GM19238 (cell line): ENCODE measurements around the gene LPP.

ENCODE experiments used
- DNase-seq: peaks from one replicate; pipeline ENCODE4 v3.0.0; 2011; ENCODE audit warnings: low spot score; ENCODE audit not compliant: insufficient read length

LPP gene

DNA sequence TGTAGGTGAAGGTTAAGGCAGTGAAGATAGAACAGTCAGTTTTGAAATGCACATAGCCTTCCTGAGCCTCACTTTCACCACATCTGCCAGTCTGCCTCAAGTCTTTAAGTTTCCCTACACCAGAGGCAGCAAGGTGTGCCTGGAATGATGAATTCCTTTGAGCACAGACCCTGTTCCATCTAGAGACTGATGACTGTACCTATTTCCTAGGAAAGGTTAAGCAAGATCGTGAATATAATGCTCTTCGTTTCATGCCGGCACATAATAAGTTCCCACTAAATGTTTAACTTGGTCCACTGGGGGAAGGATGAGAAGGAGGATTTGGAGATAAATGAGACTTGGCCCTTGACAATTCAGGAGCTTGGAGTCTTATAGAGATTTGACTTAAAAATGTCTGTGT lies 141.9 kb downstream of the LPP start:
- DNase-seq: no peak

DNA sequence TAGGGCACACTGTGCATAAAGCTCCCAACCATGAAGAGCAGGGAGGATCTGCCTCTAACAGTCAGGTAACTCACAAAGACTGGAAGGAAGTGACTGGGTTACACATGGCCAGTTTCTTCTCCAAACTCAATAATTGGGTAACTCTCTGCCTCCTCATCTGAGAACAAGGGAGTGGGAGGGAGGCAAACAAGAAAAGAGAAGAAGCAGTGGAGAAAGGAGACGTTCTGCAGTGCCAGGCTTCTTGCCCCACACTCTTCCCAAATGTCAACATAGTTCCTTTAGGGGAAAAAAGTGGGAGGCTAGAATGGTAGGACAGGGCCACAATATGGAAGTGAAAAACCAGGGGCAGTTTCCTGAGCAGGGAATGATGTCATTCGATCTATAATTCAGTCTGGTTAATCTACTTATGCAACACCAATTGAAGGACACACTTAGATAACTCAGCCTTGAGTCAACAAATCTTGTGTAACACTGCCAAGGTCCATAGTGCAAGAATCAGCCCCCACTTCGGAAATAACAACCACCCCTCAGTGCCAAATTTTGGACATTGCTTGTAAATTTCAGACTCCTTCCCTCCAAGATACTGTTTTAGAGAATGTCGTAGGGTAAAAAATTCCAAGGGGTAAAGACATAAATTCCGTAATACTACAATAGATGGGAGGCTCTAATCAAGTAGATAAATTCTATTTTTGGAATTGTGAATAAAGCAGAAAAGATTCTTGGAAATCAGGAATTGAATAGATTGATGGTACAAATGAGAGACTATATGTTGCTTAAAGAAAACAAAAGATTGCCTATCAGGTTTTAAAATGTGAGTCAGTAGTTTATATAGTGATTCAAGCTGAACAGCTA lies 143.0 kb downstream of the LPP start:
- DNase-seq: no peak

DNA sequence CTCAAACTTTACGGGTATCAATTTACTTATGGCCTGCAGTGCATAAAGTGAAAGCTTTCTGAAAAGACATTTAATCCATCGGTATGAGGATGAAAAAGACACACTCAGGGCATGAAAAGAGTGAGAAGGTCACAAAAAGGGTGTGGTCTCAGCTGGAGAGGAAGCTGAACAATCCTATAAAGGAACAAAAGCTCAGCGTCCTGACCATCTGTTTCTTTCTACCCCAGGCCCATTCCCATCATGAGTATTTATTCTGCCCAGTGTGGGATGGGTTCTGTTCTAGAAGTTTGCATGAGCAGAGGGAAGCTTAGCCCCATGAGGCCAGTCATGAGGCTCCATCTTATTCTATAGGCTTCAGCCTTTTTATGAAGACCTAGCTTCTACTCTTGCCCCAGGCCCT lies 144.6 kb downstream of the LPP start:
- no peak for DNase-seq

DNA sequence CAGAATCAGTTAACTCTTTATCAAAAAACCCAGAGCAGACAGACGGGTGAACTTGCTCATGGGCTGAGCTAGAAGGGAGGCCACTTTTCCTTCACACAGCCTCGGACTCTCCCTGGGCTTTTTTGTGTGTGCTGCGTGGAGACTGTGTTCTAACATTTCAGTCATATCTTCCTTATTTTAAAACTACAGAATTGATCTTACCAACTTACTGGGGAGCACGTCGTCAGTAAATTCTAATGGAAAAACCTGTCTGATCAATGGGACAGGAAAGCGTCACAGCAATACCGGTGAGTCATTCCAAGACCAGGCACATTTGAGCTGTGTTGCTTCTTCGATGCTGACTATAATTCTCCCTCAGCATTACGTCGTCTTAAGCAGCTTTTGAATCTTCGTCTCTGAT lies 145.1 kb downstream of the LPP start:
- DNase-seq: no peak

DNA sequence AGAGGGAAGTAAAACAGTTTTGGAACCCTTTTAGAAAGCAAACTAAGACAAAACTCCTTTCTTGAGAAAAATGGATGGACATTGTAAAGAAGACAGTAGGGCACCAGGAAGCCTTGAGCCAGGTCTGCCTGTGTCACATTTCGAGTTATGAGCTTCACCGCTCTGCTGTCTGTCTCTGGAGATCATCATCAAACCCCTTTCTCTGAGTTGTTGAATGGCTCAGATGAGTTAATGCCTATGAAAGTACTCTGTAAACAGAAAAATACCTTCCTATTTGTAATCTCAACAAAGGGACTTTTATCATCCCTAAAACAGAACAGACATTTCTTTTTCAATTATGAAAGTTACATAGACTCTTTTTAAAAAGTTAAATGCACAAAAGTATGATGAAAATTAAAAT lies 145.8 kb downstream of the LPP start:
- no peak for DNase-seq

DNA sequence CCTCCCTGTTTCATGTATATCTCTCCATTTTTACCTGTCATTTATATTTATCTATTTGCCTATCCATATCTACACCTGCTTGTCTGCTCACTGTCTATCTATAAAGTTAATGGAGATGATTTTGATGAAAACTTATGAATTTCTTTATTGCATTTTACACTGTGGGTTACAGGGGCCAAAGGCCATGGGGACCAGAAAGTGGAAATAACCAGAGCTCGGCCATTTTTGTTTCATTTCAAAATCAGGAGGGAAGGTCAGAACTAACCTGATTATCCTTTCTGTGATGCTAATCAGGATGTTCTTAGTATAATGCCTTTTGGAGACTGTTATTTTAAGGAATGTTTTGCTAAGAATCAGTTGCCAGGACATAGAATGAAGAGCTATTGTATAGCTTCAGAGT lies 147.2 kb downstream of the LPP start:
- no peak for DNase-seq

DNA sequence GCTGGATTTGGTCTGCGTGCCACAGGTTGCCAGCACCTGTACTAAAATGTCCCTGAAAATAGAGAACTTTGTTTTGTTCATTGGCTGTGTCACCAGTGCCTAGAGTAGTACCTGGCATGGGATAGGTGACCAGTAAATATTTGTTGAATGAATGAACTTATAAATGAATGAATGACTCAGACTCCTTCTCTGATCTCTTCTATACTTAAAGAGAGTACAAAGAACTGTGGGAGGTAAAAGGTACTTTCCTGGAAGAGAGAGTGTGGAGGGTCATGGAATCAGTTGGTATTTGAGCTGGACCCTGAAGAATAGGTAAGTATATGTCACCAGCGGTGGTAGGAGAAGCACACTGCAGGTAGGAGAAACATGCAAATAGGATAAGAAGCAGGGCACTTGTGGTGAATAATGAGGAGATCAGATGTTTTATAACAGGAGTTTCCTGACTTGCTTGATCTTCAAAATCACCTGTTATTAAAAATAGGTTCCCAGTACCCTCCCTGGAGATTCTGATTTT lies 149.4 kb downstream of the LPP start:
- no peak for DNase-seq

DNA sequence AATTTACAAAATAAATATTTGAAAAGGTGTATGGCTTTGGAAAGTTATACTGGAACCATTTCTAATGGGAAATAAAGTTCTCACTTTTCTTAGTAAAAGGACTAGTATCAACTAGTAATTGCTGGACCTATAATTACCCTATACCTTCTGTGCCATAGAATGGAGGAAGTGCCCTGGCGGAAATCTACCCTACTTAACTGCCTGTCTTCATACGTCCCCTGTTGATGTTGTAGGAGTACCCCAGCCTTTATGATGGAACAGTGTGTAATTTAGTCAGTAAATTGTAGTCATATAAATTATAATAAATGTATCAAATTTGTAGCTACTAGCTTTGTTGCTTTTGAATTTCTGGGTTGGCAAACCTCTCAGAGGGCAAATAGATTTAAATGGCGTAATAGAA lies 149.9 kb downstream of the LPP start:
- no peak for DNase-seq

DNA sequence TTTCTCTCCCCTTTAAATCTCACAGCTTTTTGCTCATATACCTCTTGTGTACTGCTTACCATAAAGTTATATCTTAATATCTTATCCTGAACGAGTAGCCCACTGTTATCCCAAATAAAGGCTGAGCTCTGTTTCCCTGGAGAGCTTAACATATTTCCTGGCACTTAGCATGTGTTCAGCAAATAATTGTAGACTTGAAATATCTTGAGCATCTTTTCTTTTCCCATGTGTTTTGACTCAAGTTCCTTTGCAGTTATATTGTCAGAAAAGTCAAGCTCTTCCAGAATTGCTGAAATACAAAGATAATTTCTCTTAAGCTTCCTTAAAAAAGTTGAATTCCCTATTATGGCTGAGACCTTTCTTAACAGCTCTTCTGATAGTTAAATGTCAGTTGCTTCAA lies 150.5 kb downstream of the LPP start:
- no peak for DNase-seq

DNA sequence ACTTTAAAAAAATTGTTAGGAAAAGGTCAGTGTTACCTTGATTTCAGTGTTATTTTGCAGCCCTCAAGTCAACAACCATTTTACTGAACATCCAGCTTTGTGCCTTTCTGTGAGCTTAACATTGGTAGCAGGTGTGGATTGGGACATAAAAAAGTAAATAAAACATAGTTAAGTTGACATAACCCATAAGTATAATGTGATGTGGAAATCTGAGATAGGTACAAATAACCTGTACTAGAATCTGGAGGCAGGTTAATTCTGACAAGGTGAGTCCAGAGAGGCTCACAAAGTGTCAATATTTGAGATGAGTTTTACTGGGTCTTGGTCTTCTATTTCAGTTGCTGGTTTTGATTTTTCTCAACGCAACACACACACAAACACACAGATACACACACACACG lies 151.3 kb downstream of the LPP start:
- no peak for DNase-seq

DNA sequence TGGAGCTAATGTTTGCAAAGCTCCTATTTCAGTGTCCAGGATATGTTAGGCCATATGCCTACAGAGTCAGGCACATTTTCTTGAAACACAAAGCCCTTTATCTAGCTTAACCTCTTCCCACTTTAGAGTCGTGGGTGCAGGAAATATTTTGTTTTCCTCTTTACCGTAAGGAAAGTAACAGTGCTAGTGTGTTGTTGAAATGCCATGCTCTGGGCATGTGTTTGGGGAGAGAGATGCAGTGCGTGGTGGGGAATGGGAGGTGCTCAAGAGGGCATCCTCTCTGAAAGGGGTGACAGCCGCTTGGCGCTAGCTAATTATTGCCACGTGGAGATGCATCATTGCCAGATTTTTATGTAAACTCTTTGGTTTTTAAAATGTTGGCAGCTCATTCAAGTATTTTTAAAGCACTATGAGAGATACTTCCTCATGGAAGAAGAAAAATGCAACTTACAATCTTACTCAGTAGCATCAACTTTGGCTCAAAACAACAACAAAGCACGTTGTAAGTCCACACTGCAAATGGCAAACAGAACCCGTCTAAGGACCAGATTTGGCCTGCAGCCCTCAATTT lies 152.6 kb downstream of the LPP start:
- no peak for DNase-seq

DNA sequence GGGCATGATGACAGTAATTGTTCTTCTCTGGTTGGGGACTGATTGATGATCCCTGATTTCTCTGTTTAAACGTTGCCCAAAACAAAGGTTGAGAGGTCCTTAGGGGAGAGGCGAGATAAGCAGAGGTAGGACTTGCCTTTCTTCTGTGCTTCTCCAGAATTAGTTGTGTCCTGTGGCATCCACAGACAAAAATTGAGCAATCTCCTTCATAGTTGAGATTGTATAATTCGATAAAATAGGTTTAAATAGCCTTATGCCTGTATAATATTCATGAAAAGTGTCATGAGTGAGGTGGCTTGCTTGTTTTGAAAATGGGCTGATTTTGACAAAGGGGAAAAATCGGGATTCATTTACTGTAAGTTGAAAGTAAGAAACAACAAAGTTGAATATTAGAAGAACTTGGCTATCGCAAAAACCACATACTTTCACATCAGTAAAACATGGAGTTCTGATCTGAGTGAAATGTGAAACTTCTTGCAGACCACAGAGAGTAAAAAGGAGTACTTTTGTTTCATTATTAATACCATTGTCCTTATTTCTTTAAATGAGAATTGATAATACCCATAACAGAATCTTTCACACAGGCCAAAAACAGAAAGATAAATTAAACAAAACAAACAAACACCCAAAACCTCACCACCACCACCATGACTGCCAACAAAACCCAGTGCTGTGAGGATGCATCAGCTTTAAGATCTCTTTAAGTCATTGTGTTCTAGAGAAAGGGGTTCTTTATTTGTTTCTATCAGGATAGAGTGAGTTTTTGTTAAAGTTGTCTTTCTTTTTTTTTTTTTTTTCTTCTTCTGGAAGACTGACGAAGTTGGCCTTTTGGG lies 155.7 kb downstream of the LPP start:
- peak; percentile 2 for DNase-seq

DNA sequence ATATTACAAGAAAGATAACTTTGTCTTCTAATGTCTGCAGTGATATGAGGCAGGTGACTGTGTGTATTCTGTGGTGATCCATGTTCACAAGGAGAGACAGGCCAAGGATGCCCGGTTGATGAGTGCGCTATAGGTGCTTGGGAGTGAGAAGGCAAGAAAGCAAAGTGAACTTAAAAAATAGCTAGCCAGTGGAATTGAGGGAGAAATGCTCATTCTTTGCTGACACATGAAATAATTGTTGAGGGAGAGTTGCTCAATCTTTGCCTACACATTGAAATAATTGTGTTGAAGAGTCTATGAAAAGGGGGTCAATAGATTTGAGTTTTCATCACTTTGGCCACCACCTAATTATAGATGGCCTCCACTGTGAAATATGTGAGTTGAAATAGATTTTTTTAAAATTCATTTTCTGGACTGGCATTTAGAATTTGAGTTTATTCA lies 156.3 kb downstream of the LPP start:
- no peak for DNase-seq

DNA sequence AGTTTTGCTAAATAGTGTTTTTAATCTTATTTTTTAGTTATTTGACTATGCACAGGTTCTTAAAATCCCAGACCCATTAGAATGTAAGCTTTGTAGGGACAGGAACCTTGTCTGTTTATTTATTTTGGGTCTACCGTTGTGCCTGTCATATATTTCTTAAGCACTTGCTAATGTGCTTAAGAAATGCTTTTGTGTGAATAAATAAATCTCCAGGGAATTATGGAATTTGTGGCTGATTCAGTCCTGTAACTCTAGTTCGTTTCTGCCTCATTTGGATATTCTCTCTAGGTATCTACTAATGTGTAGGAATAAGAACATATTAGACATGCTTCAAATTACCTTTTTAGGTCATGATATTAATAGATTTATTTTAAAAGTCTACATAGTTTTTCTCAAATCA lies 161.6 kb downstream of the LPP start:
- DNase-seq: no peak

DNA sequence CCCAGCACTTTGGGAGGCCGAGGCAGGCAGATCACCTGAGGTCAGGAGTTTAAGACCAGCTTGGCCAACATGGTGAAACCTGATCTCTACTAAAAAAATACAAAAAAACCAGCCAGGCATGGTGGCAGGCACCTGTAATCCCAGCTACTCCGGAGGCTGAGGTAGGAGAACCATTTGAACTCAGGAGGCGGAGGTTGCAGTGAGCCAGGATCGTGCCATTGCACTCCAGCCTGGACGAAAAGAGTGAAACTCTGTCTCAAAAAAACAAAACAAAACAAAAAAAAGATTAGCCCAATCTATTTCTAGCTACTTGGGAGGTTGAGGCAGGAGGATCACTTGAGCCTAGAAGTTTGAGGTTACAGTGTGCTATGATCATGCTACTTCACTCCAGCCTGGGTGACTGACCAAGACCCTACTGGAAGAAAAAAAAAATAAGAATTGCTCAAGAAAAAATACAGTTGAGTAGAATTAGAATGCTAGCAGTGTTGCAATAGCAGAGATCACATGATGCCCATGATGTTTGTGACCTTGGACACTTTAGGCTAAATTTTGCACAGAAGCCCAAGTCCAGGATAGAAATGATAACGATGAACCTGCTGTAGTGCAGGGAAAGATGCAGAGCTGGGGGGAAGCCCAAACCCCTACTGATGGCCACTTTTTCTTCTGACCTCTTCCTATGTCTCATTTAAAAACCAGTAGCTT lies 162.2 kb downstream of the LPP start:
- no peak for DNase-seq

DNA sequence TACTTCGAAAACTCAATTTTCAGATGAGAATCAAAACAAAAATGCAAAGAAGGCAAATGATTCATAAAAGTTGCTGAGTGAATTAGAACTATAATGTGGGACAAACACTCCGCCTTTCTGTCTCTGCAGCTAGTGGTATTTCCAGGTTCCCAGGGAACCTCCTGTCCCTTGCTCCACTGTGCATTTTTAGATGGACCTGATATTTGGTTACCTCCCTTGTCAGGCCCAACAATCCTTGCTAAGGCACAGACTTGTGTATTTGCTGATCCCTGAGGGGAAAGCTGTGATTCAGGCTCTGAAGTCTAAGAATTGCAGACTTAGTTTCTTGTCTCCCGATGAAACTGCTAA lies 162.7 kb downstream of the LPP start:
- no peak for DNase-seq

DNA sequence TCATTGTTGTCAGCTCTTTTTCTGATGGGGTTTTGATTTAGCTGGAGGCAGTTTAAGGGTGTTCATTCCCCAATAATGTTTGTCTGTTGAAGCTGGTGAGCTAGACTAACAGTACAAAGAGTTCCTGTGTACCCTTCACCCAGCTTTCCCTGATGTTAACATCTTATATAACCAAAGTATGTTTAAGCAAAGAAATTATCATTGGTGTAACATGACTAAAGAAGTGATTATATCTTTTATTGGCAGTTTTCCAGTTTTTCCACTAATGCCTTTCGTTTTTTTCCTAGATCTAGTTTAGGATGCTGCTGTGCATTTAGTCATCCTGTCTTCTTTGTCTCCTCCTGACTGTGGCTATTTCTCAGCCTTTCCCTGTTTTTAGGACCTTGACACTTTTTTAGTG lies 165.6 kb downstream of the LPP start:
- DNase-seq: no peak

DNA sequence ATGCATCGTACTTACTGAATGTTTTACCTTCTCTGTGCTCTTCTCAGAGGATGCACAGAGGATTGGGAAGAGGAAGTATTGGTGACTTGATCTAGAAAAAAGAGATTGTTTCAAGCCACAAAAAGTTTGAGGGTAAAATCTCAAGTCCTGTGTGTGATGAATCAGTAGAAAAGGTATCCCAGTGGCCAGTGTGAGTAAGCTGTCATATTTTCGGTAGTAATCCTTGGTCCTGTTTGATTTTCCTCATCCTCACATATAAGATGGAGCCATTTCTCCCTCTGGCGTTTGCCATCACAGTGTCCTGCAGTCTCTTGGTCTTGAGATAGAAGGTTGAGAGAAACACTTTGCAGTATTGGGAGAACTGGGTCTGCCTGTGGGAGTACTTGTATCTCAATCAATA lies 166.8 kb downstream of the LPP start:
- DNase-seq: no peak

DNA sequence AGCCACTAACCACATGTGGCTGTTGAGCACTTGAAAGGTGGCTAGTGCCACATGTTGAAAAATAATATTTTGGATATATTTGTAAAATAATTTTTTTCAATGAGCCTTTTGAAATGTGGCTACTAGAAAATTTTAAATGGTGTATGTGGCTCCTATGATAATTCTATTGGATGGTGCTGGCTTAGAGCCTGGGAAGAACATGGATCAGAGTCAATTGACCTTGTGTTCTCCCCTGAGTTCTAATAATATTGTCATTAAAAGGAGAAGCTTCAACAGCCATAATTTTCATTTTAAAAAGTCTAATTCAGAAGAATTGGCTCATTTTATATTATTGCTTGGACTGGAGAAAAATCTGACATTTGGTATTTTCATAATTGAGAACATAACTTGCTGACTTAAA lies 167.3 kb downstream of the LPP start:
- no peak for DNase-seq

DNA sequence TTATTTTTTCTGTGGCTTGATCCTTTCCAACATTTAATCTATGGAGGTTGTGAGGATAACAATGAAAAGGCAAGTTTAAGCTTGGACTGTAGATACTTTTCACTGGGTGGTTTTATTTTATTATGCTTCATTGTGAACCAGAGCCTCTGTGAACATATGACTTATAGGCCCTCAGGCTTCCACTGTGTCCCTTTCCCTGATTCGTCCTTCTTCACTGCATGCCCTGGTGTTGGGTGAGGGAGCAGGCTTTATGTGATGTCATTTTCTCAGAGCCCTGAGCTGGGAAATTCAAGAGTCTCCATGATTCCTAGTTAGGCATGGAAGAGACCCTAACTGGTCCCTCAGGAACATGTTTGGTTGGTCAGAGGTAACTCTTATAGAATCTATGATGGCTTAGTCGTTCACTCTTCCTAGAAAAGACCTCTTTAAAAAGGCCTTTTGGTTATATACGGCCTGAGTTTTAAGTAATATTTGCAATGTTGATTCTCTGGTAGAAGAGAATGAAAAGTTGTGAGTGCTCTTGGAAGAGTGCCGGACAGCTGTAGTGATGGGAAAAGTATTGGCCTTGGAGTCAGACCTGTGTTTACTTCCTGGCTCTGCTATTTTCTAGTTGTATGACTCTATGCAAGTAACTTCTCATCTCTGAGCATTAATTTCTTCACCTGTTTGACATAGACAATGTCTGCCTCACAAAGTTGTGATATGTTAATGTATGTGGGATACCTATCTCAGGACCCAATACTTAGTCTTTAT lies 168.4 kb downstream of the LPP start:
- DNase-seq: no peak
